ENCODE data around the gene SCNN1G. TPM values are rescaled to one million over a fixed set of nuclear protein-coding genes. Genes with fewer than 3 reads are reported as not detected.

Gene SCNN1G
- total and polyA plus RNA-seq, 2 of the 13 experiments (the other 11 are each of a cell fraction or from before 2014, with no cell fraction given) = not detected

GRCh38 chr16:23141959-23142740 is 40.4 kb upstream of the SCNN1G start:
- 2% methylated on average over 7 of the region's 7 CpGs for WGBS (ENCODE audit: low lambda C conversion rate)
- Histone ChIP-seq H2AFZ (ENCODE audit: low read length) (peak overlapping the region; percentile 9), H3K4me1 (ENCODE audit: insufficient read depth, low read length) (peaks cover 94% of the 10 kb centered on the region), H3K4me3 (replicated peaks in 1 of 3; ENCODE audit: insufficient read depth in 1 of 3, low read depth in 2 of 3, low read length in 3 of 3) (peak overlapping the region; percentile 18 to 65 (median 38)), H4K20me1 (ENCODE audit: insufficient read depth, low read length) (peaks cover 14% of the 10 kb centered on the region), H3K27ac (ENCODE audit: extremely low read length, insufficient read depth, low read length) (peak overlapping the region; percentile 81), H3K27me3 (ENCODE audit: control insufficient read depth in 1 of 2, insufficient read depth in 2 of 2, low read length in 2 of 2) (no peaks in the 10 kb centered on the region), H3K36me3 (replicated peaks in 1 of 2; ENCODE audit: control insufficient read depth in 1 of 2, insufficient read depth in 2 of 2, low read length in 2 of 2) (no peaks in the 10 kb centered on the region; a peak in 1 of 5 replicates), H3K4me2 (ENCODE audit: low read depth, low read length) (peak overlapping the region; percentile 90), H3K9me3 (ENCODE audit: low read length) (no peaks in the 10 kb centered on the region), H3K79me2 (ENCODE audit: insufficient read depth, low read length) (peaks cover 100% of the 10 kb centered on the region), H3K9ac (ENCODE audit: insufficient read depth, low read depth, low read length) (peak overlapping the region; percentile 61)
- ChIA-PET CTCF (ENCODE audit: low intra/inter-chr PET ratio, low total read pairs) (no interaction called here), POLR2A (interaction anchor here (0.7 to 3.9 kb wide), 7 partner anchors 8 to 49 kb away, joined by 3 to 22 read pairs (median 3); no protein-coding TSS in a partner anchor)
- no TSS peak for BruUV-seq (replicated peaks)
- ATAC-seq (peak; percentile 90), DNase-seq (ENCODE audit: low spot score) (peak; percentile 84), FAIRE-seq (peak; percentile 81)
- in situ Hi-C loops (cut with HindIII; ENCODE audit: extremely low pct_ligation_motif_present, low pct_unique_long_range_greater_than_20kb) = loop anchor here (5.0 to 10.0 kb wide), 2 partner anchors 35 to 57 kb away; no protein-coding TSS in a partner anchor
- intact Hi-C loops (cut with micrococcal nuclease; ENCODE audit: unreplicated experiment) = loop anchor here (2.0 to 5.0 kb wide), 2 partner anchors 15 to 50 kb away; no protein-coding TSS in a partner anchor
- TF ChIP-seq, protein P1, sequence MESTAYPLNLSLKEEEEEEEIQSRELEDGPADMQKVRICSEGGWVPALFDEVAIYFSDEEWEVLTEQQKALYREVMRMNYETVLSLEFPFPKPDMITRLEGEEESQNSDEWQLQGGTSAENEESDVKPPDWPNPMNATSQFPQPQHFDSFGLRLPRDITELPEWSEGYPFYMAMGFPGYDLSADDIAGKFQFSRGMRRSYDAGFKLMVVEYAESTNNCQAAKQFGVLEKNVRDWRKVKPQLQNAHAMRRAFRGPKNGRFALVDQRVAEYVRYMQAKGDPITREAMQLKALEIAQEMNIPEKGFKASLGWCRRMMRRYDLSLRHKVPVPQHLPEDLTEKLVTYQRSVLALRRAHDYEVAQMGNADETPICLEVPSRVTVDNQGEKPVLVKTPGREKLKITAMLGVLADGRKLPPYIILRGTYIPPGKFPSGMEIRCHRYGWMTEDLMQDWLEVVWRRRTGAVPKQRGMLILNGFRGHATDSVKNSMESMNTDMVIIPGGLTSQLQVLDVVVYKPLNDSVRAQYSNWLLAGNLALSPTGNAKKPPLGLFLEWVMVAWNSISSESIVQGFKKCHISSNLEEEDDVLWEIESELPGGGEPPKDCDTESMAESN (CRISPR knock-in tag; conservative IDR thresholded peaks at IDR 0.05) = no peak
- TF ChIP-seq MLLT10 (CRISPR knock-in tag; IDR thresholded peaks at IDR 0.05) = no peak
- TF ChIP-seq KMT2B (CRISPR knock-in tag; IDR thresholded peaks at IDR 0.05) = peak; percentile 62
- TF ChIP-seq GRHL1 (CRISPR knock-in tag; conservative IDR thresholded peaks at IDR 0.05) = no peak
- no peak for TF ChIP-seq ATF7-NPFF (CRISPR knock-in tag; IDR thresholded peaks at IDR 0.05; ENCODE audit: low read depth)
- no peak for TF ChIP-seq ZIK1 (CRISPR knock-in tag; IDR thresholded peaks at IDR 0.05; ENCODE audit: borderline replicate concordance, low read depth)
- TF ChIP-seq NR2F1 (CRISPR knock-in tag; IDR thresholded peaks at IDR 0.05) = no peak
- no peak for TF ChIP-seq ZNF841 (CRISPR knock-in tag; IDR thresholded peaks at IDR 0.05; ENCODE audit: borderline replicate concordance)
- TF ChIP-seq ZKSCAN8 (CRISPR knock-in tag; IDR thresholded peaks at IDR 0.05; ENCODE audit: borderline replicate concordance) = peak; percentile 82; the same call in 1 of the 2 replicates
- no peak for TF ChIP-seq PAF1 (CRISPR knock-in tag; IDR thresholded peaks at IDR 0.05)
- TF ChIP-seq, protein P2, sequence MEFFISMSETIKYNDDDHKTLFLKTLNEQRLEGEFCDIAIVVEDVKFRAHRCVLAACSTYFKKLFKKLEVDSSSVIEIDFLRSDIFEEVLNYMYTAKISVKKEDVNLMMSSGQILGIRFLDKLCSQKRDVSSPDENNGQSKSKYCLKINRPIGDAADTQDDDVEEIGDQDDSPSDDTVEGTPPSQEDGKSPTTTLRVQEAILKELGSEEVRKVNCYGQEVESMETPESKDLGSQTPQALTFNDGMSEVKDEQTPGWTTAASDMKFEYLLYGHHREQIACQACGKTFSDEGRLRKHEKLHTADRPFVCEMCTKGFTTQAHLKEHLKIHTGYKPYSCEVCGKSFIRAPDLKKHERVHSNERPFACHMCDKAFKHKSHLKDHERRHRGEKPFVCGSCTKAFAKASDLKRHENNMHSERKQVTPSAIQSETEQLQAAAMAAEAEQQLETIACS (CRISPR knock-in tag; IDR thresholded peaks at IDR 0.05) = no peak
- TF ChIP-seq TGIF2 (CRISPR knock-in tag; IDR thresholded peaks at IDR 0.05) = peak; percentile 42; the same call in 1 of the 2 replicates
- TF ChIP-seq, protein P3, sequence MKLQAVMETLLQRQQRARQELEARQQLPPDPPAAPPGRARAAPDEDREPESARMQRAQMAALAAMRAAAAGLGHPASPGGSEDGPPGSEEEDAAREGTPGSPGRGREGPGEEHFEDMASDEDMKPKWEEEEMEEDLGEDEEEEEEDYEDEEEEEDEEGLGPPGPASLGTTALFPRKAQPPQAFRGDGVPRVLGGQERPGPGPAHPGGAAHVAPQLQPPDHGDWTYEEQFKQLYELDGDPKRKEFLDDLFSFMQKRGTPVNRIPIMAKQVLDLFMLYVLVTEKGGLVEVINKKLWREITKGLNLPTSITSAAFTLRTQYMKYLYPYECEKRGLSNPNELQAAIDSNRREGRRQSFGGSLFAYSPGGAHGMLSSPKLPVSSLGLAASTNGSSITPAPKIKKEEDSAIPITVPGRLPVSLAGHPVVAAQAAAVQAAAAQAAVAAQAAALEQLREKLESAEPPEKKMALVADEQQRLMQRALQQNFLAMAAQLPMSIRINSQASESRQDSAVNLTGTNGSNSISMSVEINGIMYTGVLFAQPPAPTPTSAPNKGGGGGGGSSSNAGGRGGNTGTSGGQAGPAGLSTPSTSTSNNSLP (IDR thresholded peaks at IDR 0.05; ENCODE audit: low read depth, low read length) = peak; percentile 67
- TF ChIP-seq NRL (CRISPR knock-in tag; IDR thresholded peaks at IDR 0.05; ENCODE audit: borderline replicate concordance) = no peak
- no peak for TF ChIP-seq ZNF660 (CRISPR knock-in tag; IDR thresholded peaks at IDR 0.05; ENCODE audit: borderline replicate concordance, low read depth)

Measured in HepG2 (cell line).